GM06990 (cell line): ENCODE data around the gene FOXA3.

ENCODE experiments used
- DNase-seq: peaks from one replicate; pipeline ENCODE4 v3.0.0-alpha.2; 2011; ENCODE audit not compliant: insufficient read length; ENCODE audit errors: extremely low read depth
- H3K27me3 ChIP-seq: replicated peaks from 2 replicates; pipeline ENCODE4 v1.6.0; 2011; ENCODE audit warnings: low read length; ENCODE audit not compliant: control insufficient read depth, insufficient read depth
- H3K36me3 ChIP-seq: 2 replicates; pipeline ENCODE4 v1.5.1; 2011; ENCODE audit warnings: low read length; ENCODE audit not compliant: control insufficient read depth, insufficient read depth
- H3K4me3 ChIP-seq: replicated peaks from 2 replicates; pipeline ENCODE4 v1.5.1; 2011; ENCODE audit warnings: low read depth, mild to moderate bottlenecking, control low read depth, low read length
- TF ChIP-seq, protein P1 (sequence below): IDR thresholded peaks from 2 replicates; pipeline ENCODE4 v1.5.1; 2011; ENCODE audit warnings: low read length, control low read depth, mild to moderate bottlenecking, inconsistent platforms; ENCODE audit not compliant: insufficient read depth, poor library complexity, severe bottlenecking

FOXA3 gene

DNA sequence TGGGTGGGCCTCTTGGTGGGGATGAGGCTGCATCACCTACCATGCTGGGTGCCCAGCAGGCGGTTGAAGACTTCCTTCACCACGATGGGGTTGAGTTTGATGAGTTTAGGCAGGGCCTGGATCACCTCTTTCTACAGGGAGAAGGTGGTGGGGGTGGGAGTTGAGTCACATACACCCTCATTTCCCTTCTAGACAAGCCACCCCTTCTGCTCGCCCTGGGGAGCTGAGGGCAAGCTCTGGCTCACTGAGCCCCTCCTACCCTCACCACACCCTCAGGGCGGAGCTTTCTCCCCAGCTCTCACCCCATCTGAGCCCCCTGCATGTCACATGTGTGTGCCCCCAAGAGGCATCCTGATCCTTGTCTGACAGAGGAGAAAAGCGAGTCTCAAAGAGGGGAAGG lies 41.4 kb upstream of the FOXA3 start:
- TF ChIP-seq, protein P1, sequence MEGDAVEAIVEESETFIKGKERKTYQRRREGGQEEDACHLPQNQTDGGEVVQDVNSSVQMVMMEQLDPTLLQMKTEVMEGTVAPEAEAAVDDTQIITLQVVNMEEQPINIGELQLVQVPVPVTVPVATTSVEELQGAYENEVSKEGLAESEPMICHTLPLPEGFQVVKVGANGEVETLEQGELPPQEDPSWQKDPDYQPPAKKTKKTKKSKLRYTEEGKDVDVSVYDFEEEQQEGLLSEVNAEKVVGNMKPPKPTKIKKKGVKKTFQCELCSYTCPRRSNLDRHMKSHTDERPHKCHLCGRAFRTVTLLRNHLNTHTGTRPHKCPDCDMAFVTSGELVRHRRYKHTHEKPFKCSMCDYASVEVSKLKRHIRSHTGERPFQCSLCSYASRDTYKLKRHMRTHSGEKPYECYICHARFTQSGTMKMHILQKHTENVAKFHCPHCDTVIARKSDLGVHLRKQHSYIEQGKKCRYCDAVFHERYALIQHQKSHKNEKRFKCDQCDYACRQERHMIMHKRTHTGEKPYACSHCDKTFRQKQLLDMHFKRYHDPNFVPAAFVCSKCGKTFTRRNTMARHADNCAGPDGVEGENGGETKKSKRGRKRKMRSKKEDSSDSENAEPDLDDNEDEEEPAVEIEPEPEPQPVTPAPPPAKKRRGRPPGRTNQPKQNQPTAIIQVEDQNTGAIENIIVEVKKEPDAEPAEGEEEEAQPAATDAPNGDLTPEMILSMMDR: no peak
- DNase-seq: no peak
- Histone ChIP-seq H3K4me3 (no peak overlapping the region), H3K36me3 (peaks cover 55% of the 10 kb centered on the region), H3K27me3 (no peaks in the 10 kb centered on the region)

DNA sequence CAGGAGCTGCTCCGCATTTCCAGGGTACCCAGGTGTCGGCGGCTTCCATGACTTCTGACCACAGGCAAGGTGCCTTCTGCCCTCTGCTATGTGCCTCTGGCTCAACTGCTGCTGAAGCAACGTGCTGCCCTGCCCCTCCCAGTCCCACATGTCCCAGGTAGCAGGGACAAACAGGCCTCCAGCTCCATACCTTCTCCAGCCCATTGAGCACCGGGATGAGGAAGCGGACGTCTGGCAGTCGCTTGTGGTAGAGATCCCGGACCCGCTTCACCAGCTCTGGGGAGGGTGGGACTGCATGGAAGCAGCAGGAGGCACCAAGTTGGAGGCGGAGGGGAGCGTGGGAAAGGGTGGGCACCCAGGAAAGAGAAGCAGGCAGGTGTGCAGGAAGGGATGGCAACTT lies 40.9 kb upstream of the FOXA3 start:
- peaks cover 58% of the 10 kb centered on the region for H3K36me3 ChIP-seq
- no peak overlapping the region for H3K4me3 ChIP-seq
- TF ChIP-seq, protein P1: no peak
- no peak for DNase-seq
- H3K27me3 ChIP-seq: no peaks in the 10 kb centered on the region

DNA sequence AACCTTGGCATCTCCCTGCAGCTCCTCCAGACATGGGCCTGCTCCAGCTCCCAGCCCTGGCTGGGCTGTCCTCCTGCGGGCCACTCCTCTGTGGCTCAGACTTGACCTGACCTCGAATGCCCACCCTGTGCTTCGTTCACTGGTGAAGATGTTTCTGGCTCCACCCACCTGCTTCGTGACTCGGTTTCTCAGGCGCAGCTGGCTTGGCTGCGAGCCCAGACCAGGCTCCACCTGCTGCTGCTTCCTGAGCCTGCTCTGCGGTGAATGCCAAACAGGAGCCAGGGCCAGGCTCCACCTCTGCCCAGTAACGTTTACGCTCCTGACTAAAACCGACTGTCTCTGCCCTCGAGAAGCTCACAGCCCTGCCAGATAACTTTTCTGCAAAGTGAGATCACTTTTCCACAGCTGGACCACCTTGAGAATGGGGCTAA lies 40.1 kb upstream of the FOXA3 start:
- no peaks in the 10 kb centered on the region for H3K27me3 ChIP-seq
- TF ChIP-seq, protein P1: no peak
- no peak for DNase-seq
- H3K36me3 ChIP-seq: peaks cover 63% of the 10 kb centered on the region
- no peak overlapping the region for H3K4me3 ChIP-seq

DNA sequence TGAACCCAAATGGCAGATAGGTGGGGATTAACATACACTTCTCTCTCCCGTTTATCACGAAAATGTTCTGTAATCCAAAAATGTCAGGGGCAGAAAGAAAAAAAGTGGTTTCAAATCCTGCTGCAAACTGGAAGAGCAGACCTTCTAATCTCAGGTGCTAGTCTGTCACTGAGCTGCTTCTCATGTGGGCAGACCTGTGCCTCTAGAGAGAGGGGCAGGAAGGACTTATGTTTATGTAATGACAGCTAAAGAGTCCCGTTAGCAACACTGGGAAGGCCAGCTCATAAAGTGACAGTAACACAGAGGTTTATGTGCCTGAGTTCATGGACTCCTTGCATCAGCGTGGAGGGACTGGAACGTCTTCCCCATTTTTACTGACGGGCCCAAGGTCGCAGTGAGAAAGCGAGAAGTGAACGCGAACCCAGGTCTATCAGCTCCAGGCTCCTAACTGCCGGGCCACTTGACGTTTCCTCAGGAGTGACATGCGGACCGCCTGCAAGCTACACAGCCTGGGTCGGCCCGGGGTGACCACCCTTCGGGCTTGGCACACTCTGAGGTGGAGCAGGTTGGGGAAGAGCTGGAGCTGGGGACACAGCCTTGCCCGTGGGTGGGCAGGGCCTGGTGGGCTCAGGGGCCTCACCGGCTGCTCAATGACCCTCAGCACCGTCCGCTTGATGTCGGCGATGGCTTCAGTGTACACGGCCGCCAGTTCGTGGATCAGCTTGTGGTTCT lies 39.4 kb upstream of the FOXA3 start:
- TF ChIP-seq, protein P1: no peak

DNA sequence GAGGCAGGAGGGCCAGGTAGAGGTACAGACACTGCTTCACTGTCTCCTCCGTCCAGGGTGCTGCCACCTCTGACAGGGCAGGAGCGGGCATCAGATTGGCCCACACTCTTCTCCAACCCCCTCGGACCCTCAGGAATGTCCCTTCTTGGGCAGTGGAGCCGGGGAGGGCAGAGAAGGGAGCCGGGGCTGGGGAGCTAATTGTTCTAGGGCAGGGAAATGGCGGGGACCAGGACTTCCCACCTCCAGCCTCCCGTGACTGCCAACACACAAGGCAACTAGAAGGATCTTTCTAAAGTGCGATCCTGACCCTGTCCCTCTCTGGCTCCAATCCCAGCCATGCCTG lies 38.9 kb upstream of the FOXA3 start:
- H3K4me3 ChIP-seq: no peak overlapping the region
- peaks cover 69% of the 10 kb centered on the region for H3K36me3 ChIP-seq
- no peaks in the 10 kb centered on the region for H3K27me3 ChIP-seq
- TF ChIP-seq, protein P1: no peak
- DNase-seq: no peak

More for the DNA sequence above, 39.4 kb upstream of the FOXA3 start:
- Histone ChIP-seq H3K27me3 (no peaks in the 10 kb centered on the region), H3K36me3 (peaks cover 65% of the 10 kb centered on the region), H3K4me3 (no peak overlapping the region)
- no peak for DNase-seq
